HG02623 (cell line): Measurements from ENCODE around the gene NDUFB4.
"Not testable (repeated sequence)": the region's sequence is repeated elsewhere in the genome, so short reads cannot be mapped to it uniquely, and the experiment has no call there.

Experiments
- ATAC-seq: cut with Tn5 transposase; IDR thresholded peaks from one replicate; pipeline ENCODE4 v1.9.1; 2021; ENCODE audit warnings: moderate library complexity; ENCODE audit not compliant: unreplicated experiment

Gene NDUFB4

DNA sequence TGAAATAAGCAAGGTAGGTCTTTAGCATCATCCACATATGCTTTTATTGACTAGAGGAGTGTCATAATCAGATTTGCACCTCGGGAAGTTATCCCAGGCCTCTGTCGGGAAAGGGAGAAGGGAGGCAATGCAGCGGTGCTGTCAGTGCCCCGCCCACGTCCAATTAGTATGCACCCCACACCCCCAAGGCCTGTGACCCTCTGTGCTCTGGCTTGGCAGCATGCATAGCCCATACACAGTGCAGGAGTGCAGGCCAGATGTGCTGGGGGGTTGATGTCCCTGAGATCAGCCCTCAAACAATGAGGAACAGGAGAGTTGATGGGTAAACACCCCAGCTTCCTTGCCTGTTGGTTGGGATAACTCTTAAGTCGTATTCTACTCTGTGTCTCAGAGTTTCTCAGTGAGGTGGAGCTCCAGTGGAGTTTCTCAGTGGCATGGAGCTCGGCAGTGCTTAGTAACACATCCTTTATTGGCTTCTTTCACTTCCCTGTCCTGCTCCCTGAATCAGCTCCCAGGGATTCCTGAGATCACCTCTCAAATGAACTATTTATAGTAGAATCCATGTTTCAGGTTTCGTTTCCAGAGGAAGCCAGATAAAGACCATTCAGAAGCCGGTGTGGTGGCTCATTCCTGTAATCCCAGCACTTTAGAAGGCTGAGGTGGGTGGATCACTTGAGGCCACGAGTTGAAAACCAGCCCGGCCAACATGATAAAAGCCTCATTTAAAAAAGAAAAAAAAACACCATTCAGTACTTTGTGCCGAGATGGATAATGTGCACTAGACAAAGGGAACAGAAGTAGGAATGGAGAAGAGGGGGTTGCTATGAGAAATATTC is 26.7 kb upstream of the NDUFB4 start:
- no peak for ATAC-seq

DNA sequence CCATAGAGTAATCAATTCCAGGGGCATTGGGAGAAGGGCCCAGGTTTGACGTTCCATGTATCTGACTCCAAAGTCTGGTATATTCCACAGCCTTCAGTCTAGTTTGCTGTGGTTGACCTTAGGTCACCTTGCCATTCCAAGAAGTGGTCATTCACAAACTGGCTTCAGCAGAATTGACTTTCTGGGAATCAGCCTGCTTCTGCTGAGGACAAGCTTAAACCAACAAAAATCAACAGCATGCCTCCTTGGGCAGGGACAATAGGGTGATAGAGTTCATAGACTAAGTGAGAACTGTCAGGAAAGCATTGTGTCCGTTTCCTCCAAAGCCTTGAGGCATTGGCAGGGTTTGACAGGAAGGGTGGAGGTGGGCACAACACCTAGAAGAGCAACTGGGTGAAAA is 24.1 kb upstream of the NDUFB4 start:
- no peak for ATAC-seq

DNA sequence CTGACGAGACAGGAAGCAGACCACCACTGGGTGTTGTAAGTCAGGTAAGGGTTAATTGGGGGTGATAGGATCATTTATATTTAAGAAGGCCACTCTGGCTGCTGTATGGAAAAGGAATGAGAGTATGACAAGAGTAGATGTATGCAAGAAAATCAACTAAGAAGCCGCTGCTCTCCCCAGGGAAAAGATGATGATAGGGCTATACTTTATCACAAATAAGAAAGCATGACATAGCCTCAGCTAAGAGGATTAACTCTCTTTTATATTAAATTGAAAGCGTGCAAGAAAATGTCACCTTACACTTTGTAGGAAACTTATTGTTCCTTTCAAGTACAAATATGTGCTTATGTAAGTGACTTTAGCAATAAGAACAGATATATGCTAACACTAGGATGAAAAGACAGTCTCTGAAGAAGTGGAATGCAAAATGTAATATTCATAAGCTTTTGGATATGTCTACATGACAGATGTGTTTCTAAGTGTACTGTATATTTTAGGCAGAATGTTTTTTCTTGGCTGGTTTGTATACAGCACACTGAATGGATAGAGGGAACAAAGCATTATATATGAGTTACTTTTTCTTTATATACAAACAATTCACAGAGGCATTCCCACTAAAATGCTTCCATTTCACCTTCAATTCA is 8.7 kb upstream of the NDUFB4 start:
- ATAC-seq, result no peak

DNA sequence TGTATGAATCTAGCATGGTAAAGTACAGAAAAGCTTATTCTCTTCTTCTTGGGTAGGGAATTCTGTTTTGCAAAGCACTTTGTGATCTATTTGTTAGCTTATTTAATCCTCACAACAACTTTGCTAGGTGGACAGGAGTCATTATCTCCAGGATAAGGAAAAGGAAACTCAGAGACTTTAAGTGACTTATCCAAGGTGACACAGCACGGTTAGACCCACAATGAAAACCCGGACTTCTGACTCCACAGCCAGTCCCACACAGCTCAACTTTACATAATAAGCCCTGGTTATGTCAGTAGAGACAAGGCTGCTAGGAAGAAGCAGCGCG is 384 bp upstream of the NDUFB4 start:
- no peak for ATAC-seq

DNA sequence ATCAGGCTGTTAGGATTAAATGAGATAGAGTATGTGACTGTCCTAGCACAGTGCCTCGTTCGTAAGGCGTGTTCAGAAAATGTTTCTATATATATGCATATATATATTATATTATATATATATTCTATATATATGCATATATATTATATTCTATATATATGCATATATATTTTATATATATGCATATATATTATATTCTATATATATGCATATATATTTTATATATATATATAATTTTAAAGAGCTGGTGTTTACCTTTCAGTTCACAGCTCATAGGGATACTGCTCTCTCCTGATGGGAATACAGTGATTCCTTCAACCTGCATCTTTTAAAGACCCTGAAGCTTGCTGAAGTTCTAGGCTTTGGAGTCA is 702 bp downstream of the NDUFB4 start:
- ATAC-seq, result no peak

DNA sequence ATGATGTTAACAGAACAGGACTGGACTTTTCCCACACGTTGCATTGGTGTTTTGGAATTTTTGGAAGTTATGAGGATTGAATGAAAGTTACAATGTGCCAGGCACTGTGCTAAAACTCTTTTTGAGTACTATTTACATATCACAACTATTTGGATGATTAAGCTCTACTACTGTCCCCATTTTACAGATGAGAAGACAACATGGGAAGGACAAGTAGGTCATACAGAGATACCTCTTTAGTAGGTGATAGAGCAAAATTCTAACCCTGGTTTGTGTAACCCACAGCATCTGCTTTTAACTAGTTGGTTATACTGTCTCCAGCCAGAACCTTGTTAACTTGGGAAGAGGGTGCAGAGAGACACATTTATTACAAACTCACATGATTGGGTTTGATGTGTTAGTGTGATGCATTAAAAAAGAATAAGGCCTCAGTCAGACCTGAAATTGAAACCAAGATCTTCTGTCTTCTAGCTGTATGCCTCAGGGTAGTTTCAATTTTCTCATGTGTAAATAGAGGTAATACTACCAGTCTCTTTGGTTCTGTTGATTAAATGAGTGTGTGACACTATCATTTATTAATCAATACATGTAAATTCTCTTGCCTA is 1.4 kb downstream of the NDUFB4 start:
- peak; percentile 30 for ATAC-seq

DNA sequence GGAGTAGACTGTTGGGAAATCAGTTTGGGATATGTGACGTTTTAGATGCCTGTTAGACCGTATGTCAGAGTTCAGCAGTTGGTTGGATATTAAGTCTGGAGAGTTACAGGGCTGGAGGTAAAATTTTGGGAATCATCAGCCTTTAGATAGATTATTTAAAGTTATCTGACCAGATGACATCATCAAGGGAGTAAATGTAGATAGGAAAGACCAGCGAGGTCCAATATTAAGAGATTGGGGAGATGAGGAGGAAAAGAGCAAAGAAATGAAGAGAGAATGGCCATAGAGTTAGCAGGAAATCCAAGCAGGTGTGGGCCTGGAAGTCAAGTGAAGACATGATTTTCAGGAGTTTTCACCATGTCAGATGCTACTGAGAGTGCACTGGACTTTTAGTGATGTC is 3.1 kb downstream of the NDUFB4 start:
- no peak for ATAC-seq

DNA sequence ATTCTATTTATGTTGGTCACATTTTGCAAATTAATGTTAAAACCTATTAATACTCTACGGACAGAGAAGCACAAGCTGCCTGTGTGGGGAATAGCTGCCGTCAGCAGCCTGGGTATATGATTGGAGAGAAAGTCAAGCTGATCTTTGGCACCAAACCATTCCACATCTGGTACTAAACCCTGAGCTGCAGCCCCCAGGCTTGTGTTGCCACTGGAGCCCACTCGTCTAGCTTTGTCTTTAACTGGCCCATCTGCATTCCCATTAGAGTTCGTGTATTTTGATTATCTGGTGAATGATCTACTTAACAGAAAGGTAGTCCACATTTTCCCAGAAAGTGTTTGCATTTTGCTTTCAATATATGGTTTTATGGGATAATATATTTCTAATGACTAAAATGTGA is 5.4 kb downstream of the NDUFB4 start:
- no peak for ATAC-seq

DNA sequence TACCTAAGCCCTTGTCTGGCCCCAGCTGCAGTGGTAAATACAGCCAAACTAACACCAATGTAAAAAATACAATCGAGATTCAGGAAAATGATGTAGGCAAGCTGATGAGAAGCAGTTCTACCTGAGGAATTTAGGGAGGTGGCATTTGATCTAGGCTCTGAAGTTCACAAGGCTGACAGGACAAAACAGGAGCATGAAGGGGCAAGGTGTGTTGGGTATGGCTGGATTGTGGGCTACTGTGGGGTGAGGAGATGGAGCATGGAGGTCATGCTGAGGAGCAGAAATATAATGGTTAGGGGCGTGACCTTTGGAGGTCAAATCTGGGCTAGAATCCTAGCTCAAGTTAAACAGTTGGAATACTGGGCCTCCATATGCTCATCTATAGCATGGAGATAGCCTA is 6.5 kb downstream of the NDUFB4 start:
- ATAC-seq, result no peak

DNA sequence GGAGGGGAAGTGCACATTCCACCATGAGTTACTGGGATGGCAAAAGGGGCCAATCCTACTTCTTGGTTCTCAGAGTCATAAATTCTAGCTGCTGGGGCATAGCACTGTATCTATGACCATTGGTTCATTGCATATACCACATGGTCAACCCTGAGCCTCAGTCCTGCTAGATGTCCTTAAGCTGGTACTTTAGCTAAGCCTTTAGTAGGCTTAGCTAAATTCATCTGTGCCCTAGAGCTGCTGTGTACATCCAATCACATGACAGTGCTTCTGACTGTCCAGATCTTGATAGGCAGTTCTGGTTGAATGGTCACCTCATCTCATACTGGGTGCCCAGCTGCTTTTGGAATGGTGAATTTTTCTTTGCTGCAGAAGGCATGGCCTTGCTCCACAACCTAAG is 8.2 kb downstream of the NDUFB4 start:
- no peak for ATAC-seq

DNA sequence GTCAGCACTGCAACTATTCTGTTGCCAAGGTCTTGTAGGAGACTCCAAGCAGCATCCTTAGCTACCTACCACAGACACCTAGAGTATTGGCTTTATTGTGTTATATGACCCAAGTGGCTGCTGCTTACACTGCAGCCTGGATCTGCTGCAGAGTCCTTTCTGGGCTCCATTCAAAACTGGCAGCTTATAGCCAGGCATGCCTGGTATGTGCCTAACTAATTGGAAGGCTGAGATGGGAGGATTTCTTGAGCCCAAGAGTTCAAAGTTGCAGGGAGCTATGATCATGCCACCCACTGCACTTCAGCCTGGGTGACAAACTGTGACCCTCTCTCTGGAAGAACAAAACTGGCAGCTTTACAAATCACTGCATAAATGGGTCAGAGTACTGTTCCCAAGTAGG is 8.6 kb downstream of the NDUFB4 start:
- no peak for ATAC-seq

DNA sequence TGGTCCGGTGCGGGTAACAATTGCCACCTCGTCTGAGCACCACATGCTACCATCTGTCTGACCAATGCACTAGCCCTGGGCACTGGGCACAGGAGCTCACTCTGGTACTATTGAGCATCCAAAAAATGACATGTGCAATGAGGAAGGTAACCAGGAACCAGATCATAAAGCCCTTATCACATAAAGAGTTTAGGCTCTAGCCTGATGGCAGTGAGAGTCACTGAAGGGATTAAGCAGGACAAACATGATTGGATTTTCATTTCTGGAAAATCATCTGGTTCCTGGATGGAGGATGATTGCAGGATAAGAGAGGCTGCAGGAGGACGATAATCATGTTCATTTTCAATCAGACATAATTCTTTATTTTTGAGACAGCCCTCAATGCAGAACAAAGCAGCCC is 12.4 kb downstream of the NDUFB4 start:
- no peak for ATAC-seq

DNA sequence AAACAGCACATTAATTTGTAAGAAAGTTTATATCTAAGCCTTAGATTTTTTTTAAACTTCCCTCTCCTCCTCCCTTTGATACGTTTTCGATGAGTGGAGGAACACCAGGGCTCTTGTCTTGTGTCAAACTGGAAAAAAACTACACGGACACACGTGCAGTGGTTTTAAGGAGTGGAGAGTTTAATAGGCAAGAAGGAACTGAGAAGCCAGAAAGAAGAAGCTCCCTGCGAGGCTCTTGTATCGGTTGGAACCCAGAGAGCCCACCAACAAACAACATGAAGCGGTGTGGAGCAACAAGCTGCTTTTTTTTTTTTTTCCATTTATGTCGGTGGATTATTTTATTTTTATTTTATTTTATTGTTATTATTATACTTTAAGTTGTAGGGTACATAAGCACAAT is 18.6 kb downstream of the NDUFB4 start:
- no peak for ATAC-seq

DNA sequence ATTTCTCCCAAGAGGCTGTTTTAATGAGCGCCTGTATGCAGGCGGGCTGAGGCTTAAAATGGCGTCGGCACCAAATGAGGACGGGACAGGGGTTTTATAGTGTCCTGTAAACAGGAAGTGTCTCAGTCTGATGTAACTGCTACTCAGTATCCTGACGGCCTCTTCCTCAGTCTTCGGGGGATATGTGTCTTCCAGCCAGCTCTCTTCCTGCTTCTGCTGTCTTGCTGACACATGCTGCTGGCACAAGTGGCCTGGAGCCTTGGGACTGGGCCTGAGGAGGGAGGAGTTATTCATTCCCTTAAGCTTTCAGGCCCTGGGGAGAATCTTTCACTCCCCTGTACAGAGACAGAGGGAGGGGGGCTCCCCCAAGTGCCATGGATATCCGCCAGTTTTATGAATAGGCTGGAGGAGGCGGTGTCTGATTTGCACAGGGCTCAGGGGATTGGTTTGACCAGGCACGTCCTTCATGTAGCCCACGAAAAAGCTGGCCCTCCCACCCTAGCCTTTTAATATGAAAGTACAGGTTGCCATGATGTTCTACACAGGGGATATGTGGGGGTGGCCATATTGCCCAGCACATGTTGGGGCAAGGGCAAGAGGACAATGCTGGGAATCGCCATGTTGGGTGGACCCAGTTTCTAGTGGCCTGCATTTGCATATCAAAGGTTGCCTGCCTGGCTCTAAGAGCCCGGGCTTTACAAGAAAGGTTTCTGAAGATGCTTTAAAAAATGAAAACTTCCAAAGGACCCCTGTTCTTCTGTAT is 19.9 kb downstream of the NDUFB4 start:
- no peak for ATAC-seq

DNA sequence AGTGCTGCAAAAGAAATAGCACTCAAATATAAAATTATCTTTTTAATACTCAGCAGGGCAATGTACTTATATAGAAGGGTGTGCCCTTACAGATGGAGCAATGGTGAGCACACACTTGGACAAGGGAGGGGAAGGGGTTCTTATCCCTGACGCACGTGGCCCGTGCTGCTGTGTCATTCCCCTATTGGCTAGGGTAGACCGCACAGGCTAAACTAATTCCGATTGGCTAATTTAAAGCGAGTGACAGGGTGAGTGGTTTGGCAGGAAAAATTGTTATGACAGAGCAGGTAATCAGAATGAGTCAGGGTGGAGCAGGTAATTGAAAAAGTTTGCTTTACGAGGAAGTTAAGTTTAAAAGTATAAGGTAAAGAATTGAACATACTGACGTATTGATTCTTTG is 20.6 kb downstream of the NDUFB4 start:
- not testable (repeated sequence) for ATAC-seq

DNA sequence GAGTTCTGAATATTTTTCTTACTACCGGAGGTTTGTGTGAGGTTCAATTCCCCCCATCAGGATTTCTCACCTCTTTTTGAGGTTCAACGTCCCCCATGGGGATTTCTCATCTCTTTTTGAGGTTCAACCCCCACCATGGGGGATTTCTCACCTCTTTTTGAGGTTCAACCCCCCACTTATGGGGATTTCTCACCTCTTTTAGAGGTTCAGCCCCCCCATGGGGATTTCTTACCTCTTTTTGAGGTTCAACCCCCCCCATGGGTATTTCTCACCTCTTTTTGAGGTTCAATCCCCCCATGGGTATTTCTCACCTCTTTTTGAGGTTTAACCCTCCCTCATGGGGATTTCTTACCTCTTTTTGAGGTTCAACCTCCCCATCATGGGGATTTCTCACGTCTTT is 26.3 kb downstream of the NDUFB4 start:
- ATAC-seq, result no peak

DNA sequence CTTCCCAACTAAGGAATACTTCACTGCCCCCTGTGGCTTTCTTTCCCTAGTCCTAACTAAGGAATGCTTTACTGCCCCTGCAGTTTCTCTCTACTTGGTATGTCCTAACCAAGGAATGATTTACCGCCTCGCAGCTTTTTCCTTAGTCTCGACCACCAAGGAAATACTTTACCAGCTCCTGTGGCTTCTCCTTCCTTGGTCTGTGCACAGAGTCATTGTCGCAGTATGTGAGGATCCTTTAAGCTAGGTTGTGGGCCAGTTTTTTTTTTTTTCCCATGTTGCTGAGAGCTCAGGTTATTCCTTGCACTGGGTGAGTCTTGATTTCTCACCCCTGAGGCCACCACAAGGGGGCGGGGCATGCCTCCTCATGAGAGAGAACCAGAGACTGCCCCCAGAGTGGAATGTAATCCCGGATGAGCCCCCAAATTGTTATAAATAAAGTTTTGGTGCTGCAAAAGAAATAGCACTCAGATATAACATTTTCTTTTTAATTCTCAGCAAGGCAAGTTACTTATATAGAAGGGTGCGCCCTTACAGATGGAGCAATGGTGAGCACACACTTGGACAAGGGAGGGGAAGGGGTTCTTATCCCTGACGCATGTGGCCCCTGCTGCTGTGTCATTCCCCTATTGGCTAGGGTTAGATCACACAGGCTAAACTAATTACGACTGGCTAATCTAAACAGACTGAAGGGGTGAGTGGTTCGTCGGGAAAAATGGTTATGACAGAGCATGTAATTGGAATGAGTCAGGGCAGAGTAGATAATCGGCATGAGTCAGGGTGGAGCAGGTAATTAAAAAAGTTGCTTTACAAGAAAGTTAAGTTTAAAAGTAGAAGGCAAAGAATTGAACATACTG is 27.0 kb downstream of the NDUFB4 start:
- no peak for ATAC-seq

DNA sequence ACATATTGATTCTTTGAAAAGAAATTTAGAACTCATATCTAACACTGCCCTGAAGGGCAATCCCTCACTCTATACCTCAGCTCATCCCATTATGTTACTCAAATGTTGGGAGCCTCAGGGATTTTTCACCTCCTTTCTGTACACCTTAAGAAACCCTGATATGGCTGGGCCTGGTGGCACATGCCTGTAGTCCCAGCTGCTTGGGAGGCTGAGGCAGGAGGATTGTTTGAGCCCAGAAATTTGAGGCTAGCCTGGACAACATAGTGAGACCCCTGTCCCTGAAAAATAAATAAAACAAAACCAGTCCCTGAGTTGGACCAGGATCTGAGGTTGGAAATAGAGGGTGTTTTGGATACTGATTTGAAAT is 27.6 kb downstream of the NDUFB4 start:
- no peak for ATAC-seq

DNA sequence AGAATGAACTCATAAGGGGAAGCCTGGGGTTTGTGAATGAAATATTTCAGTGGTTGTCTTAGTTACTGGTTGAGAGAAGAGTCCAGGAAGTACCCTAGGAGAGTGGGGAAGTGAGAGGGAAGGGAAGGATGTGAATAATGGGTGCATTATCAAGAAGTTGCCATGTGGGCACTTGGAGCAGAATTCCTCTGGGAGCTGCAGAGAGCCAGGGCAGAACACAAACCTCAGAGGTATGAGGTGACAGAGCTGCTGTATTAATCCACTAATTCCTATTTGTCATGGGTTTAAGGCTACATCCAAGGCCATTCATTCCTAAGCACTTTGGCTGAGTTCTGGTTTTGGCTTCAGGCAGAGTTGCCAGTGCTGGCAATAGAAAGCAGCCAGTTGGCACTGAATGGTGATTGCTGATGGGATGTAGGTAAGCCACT is 29.0 kb downstream of the NDUFB4 start:
- no peak for ATAC-seq

DNA sequence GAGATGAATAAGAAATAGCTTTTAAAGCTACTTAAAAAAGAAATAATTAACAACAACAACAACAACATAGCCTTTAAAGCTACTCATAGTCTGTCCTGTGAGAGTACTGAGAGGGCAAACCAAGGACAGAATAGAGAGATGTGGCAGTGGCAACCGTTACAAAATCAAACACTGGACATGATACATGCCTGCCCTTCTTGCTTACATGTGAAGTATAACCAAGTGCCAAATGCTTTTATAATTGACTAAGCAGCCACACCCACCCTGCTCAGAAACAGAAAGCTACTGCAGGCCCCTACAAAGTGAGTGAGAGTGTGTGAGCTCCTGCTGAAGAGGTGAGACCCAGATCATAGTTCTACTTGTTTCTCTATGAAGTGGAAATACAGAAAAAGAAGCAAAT is 38.4 kb downstream of the NDUFB4 start:
- no peak for ATAC-seq
